ENCODE results near the gene IFTAP. TPM values are rescaled to one million over a fixed set of nuclear protein-coding genes. Genes with fewer than 3 reads are reported as not detected.
"Not testable (repeated sequence)": the region's sequence is repeated elsewhere in the genome, so short reads cannot be mapped to it uniquely, and the experiment has no call there.

Gene IFTAP, protein sequence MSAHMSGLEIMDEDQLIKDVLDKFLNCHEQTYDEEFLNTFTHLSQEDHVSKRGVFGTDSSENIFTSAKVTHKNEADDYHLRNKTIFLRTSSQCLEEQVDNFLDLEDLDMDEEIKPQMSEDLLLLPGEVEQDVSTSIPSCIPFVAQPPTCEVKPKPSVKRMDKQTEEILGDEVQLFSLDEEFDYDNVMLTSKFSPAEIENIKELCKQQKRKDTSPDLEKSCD
- total RNA-seq, result 23.2 and 25.5 TPM in 2 replicates

DNA sequence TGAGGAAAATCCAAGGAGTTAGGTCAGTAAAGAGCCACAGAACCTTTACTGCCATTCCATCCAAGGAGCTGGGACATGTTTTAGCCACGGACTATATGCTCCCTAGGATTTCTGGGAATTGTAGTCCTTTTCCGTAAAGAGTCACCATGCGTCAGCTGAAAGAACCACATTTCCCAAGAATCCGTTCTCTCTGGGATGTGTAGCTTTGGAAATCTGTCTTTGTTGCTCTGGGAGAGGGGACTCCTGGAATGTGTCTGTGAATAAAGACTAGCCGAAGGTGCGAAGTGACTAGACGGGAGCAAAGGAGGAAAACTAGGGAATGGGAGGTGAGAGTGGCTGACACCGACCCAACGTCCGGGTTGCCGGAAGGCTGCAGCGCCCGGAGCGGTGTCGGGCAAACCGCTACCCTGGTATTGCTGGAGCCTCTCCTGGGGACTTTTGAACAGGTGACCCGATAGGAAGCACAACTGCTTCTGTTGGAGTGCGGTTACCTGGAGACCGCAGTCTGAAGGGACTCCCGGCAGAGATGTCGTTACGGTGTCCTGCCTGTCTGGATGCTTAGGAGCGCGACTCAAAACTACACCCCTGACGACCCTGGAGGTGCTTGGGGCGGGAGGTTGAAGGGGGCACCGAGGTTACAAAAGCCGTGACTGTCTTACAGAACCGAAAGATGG is at the start of gene IFTAP:
IFTAP (plus strand) TSS at position 187 of the 674 bp plus-strand sequence. CDS start 15,602 bp downstream, outside the sequence.
- DNase-seq (ENCODE audit: low read depth), result peak; percentile 88
- TF ChIP-seq, protein P1, sequence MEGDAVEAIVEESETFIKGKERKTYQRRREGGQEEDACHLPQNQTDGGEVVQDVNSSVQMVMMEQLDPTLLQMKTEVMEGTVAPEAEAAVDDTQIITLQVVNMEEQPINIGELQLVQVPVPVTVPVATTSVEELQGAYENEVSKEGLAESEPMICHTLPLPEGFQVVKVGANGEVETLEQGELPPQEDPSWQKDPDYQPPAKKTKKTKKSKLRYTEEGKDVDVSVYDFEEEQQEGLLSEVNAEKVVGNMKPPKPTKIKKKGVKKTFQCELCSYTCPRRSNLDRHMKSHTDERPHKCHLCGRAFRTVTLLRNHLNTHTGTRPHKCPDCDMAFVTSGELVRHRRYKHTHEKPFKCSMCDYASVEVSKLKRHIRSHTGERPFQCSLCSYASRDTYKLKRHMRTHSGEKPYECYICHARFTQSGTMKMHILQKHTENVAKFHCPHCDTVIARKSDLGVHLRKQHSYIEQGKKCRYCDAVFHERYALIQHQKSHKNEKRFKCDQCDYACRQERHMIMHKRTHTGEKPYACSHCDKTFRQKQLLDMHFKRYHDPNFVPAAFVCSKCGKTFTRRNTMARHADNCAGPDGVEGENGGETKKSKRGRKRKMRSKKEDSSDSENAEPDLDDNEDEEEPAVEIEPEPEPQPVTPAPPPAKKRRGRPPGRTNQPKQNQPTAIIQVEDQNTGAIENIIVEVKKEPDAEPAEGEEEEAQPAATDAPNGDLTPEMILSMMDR (IDR thresholded peaks at IDR 0.05; ENCODE audit: insufficient read depth, low read depth, low read length), result no peak
- peak within 1 kb of the TSS; percentile 76 for H3K4me3 ChIP-seq (ENCODE audit: low read depth, low read length)

DNA sequence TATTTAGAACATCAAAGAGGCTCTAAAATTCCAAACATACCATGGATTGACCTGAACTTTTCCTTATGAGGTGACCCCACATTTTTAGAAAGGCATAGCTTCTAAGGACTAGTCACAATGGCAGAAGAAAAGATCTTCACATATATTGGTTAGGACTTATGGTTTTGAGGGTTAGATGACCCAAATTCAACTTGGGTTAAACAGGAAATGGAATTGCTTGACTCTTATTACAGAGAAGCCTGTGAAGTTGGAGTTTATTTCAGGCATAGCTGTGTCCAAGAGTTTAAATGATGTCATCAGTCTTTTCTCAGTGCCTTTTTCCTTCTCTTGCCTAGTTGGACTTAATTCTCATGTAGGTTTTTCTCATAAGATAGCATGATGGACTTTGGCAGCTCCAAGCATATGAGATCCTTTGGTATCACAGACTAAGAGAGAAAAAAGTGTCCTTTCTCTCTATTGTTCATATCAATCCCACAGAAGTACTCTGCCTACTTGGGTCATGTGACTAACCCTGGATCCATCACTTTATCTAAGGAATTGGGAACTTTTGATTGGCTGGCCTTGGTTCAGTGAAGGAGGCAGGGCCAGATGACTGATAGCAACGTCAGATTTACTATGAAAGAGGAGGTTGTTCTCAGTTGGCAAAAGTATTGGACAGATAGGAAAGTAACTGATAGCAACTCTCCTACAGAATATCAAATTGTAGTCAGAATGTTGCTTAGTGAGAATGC is 43.8 kb upstream of the IFTAP start:
- TF ChIP-seq, protein P1 (IDR thresholded peaks at IDR 0.05; ENCODE audit: insufficient read depth, low read depth, low read length), result no peak
- DNase-seq (ENCODE audit: low read depth), result no peak
- H3K4me3 ChIP-seq (ENCODE audit: low read depth, low read length), result no peak overlapping the region

DNA sequence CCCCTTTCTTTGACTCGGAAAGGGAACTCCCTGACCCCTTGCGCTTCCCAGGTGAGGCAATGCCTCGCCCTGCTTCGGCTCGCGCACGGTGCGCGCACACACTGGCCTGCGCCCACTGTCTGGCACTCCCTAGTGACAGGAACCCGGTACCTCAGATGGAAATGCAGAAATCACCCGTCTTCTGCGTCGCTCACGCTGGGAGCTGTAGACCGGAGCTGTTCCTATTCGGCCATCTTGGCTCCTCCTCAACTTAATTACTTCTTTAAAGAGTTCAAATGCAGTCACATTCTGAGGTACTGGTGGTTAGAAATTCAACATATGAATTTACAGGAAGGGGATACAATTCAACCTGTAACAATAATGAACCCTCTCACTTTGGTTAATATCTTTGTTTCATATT is 36.9 kb upstream of the IFTAP start:
- peak overlapping the region; percentile 29 for H3K4me3 ChIP-seq (ENCODE audit: low read depth, low read length)
- DNase-seq (ENCODE audit: low read depth), result not testable (repeated sequence)

DNA sequence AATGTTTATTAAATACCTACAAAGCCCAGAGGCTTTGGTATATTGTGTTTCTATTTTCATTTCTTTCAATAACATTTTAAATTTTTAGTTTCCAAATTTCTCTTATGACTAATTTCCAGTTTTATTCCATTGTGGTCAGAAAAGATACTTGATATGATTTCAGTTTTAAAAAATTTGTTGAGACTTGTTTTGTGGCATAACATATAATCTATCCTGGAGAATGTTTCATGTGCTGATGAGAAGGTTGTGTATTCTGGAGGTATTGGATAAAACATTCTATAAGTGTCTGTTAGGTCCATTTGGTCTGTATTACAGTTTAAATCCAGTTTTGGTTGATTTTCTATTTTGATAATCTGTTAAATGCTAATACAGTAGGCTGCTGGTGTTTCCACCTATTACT is 36.3 kb upstream of the IFTAP start:
- TF ChIP-seq, protein P1 (IDR thresholded peaks at IDR 0.05; ENCODE audit: insufficient read depth, low read depth, low read length), result no peak
- no peak overlapping the region for H3K4me3 ChIP-seq (ENCODE audit: low read depth, low read length)
- no peak for DNase-seq (ENCODE audit: low read depth)

DNA sequence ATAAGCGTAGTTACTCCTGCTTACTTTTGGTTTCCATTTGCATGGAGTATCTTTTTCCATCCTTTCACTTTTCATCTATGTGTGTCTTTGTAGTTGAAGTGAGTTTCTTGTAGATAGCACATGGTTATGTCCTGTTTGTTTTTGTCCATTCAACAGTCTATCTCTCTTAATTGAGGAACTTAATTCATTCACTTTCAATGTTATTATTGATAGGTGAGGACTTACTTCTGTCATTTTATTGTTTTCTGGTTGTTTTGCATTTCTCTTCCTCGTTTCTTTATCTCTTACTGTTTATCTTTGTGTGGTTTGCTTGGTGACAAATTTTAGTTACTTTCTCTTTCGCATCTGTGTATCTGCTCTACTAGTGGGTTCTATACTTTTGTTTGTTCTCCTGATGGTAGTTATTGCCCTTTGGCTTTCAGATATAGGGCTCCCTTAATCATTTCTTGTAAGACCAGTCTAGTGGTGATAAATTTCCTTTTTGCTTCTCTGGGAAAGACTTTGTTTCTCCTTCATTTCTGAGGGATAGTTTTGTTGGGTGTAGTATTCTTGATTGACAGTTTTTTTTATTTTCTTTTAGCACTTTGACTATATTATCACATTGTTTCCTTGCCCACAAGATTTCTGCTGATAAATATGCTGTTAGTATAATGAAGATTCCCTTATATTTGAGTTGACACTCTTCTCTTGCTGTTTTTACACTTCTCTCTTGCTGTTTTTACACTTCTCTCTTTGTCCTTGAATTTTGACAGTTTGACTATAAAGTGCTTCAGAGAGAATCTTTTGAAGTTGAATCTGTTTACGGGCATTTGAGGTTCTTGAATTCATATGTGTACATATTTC is 35.5 kb upstream of the IFTAP start:
- TF ChIP-seq, protein P1 (IDR thresholded peaks at IDR 0.05; ENCODE audit: insufficient read depth, low read depth, low read length), result no peak
- no peak overlapping the region for H3K4me3 ChIP-seq (ENCODE audit: low read depth, low read length)

DNA sequence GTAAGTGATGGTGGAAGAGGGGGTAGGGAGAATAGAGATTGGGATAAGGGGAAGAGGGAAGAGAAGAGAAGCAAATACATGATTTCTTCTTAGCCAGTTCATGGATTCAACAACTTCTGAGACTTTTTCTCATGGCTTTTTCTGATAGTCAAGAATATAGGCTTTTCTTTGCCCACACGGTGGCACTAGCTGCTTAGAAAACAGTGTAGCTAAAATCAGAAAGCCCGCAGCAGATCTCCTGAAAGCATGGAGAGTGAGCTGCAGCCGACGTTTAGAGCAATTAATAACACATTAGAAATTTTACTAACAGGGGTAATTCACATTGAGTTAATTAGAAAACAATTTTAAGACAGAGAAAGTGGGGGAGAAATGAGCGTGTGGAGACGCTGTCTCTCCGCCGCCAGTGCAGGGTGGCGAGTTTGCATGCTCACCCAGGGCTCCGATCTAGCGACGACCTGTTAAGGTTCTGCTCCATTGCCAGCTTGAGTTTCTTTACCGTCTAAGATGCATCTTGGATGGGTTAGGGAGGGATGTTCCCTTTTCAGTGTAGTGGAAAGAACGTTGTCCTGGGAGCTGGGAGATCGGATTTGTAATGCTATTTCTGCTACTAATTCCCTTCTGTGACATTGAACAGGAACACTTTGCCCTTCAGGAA is 29.8 kb upstream of the IFTAP start:
- TF ChIP-seq, protein P1 (IDR thresholded peaks at IDR 0.05; ENCODE audit: insufficient read depth, low read depth, low read length), result peak; percentile 68
- peak overlapping the region; percentile 35 for H3K4me3 ChIP-seq (ENCODE audit: low read depth, low read length)
- DNase-seq (ENCODE audit: low read depth), result peak; percentile 65

More for the DNA sequence above, 35.5 kb upstream of the IFTAP start:
- DNase-seq (ENCODE audit: low read depth), result no peak
